ENCODE measurements around the gene SLC37A1.

The SLC37A1 gene

DNA sequence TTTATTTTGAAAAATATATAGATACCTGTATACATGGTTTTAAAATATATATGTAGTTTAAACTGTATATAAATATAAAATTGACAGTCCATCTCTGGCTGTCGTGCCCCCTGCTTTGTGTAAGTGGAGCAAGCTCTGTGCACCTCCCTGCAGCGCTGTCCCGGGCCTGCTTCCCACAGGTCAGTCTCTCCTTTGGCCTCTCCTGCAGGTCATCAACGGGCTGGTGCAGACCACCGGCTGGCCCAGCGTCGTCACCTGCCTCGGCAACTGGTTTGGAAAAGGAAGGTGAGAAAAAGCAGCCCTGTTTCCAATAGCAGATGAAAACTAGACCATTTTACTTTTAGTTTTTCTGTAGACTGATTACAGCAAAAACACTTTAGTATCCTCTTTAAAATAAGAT, 28.5 kb downstream of the SLC37A1 start:
- DNase-seq, result no peak

DNA sequence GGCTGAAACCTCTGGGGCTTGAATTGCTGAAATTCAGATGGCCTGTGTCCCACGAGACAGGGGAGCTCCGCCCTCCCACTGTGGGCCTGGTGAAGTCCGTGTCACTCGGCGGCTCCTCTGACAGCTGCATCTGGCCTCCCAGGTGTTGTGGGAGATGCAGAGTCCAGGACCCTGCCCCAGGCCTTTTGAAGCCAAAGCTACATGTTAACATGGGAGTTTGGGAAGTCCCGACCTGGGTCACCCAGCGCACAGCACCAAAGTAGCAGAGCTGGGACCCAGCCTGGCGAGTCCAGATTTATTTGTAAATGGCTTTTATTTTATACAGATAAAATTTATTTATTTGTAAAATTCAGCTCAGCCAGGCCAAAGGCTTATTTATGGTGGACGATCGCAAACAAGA, 28.9 kb downstream of the SLC37A1 start:
- DNase-seq, result no peak

DNA sequence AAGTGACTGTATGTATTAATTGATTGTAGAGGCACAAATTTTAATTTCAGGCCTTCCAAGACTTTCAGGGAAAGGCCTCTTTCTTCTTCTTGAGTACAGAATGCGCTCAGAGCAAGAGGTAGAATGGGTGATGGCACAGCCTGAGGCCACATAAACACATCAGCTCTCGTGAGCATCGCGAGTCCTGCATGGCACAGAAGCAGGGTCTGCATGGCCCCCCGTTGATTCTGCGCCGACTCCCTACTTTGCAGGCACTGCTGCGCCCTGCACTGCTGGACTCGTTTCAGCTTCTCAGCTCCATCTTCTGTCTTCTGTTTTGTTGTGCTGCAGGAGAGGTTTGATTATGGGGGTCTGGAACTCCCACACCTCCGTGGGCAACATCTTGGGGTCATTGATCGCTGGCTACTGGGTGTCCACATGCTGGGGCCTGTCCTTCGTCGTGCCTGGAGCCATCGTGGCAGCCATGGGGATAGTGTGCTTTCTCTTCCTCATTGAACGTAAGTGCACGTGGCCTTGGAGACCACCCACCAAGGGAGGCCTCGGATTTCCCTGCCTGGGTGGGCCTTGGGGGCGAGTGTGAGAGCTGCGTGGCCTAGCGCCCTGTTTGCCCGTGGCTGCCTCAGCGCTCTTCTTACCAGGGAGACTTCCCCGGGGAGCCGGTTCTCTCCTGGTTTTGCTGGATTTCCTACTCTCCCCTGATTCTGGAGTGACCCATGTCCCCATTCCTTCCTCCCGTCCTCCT, 29.6 kb downstream of the SLC37A1 start:
- DNase-seq, result no peak

DNA sequence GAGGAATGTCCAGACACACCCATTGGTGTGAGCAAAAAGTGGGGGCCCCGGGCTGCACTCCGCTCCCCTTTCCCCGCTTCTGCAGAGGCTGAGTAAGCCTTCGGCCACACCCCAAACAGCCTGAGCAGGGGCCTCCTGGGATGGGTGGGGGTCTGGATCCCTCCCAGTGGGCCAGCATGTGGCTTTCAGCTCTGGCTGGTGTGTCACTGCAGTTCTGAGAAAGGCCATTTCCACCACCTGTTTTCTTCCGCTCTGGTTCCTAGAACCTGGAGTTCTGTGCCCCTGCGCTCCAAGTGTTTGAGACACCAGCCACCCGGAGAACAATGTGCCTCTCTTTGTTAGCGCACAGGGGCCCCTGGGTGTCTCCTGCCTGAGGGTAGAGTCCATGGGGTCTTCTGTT, 30.9 kb downstream of the SLC37A1 start:
- no peak for DNase-seq

DNA sequence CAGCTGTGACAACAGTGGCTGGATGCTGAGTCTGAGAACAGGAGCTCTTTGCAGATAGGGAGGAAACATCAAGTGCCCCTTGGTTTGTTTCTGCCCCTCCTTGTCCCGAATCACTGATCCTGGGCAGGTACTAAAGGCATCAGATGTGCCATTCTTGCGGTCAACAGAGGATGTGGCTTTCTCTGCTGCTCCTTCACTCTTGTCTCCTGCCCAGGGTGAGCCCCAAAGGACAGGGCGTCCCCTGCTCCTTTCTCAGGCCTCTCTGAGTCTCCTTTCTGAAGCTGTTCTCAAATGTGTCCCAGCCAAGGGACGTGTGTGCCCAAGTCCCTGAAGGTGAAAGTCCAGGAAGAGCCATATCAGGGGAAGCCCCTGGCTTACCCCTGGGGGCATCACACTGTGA, 31.7 kb downstream of the SLC37A1 start:
- no peak for DNase-seq

DNA sequence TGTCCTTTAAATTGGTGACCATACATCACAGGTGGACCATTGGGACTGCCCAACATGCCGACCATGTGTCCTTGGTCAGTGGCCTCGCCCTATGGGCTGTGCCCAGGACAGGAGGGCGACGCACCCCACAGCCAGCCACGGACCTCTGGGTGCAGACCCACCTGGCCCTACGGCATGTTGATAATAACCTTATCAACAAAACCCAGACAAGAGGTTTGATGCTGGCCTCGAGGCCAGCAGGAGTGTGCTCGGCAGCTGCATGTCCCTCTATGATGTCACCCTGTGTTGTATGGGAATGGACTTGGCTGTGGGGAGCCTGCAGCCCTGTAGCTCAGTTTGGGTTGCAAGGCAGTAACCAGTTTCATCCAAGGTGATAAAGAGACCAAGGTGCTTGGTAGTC, 32.1 kb downstream of the SLC37A1 start:
- no peak for DNase-seq

DNA sequence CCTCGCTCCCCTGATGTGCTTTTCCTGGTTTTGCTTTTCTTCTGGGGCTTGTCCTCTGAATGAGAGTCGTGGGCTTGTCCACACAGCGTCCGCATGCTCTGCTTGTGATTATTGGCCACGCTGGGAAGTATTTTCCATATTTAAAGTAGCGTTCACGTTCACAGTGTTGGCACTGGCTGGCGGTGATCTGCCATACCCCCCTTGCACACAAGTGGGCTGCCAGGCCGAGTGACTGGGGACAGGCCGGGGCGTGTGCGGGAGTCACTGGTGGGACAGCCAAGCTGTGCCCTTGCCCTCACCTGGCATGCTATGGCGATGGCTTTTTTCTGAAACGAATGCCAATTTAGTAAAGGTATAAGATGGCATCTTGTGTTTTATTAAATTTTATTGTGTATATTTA, 32.8 kb downstream of the SLC37A1 start:
- no peak for DNase-seq

DNA sequence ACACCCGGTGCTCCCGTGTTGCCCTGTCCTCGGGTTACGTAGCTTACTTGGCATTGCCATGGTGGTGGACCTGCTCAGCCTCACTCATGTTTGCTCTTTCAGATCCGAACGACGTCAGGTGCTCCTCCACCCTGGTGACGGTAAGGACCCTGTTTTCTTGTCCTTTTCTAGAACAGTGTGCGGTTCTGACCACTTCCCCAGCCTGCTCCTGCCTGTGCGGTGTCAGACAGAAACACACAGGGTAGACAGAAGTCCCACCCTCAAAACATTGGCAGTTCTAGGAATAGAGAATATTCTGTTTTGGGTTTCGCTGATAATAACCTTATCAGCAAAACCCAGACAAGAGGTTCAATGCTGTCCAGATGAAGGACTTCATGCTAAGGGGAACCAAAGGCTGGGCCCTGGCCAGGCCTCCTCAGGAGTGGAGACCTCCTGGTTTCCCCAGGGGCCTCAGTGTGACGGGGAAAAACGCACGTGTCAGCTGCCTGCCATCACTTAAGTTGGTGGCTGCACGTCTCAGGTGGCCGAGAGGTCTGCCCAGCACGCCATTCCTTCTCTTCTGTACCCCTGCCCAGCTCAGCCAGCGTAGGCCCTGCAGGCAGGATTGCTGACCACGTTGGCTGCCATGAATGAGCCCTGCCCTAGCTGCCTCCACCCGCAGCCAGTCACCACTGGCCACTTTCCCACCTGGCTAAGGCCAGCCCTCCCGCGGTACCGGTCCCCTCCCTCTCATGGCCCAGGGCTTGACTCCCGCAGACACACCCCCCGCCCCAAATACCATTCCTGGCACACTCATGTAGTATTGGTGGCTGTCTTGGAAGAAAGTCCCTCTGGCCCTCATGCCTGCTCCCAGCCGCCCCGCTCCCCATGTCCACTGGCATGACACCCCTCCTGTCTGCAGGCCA, 33.6 kb downstream of the SLC37A1 start:
- DNase-seq, result no peak

DNA sequence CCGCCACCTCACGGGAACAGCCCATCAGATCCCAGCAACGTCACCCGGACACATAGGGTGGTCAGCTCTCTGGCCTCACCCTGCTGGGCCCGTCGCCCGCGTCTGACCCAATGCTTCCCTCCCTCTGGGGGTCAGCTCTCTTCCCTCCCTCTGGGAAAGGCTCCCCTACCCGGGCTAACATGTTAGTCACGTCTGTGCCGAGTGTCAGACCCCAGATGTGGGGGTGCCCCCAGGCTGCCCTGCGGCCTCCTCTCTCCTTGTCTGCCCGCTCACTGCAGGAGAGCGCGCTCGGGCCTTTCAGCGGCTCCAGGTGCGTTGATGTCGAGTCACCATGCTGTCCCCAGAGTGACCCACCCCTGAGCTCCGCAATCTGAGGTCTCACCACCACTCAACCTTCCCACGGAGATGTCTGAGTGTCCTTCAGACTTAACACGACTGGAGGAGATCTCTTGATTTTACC, 34.3 kb downstream of the SLC37A1 start:
- no peak for DNase-seq

DNA sequence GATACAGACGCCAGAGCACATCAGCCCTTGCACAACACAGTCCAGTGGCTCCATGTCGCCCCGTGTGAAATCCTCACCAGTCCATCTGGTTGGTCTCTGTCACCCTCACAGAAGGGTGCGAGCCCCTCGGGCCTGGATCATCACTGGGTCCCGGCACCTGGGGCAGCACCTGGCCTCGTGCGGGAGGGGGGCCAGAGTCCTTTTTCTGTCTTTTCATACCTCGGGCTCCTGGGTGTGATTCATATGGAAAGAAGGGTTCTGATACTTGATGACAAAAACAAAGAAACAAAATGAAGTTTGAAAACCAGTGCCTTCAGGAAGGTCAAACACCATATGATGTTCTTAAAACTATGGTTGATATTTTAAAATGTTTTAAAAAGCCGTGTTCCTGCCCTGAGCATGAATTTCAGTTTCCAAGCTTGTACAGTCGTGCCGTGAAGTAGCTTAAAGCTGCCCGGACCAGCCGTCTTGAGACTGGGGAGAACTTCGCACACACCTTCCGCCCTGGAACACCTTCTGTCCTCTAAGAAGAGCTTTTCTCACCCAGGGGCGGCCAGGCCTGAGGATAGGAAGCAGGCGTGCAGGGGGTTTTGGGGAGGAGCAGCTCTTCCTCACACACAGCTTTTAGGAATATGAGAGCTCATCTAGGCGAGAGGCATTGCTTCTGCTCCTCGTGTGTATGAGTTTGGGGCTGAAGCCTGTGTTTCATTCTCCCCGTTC, 35.2 kb downstream of the SLC37A1 start:
- DNase-seq, result no peak

DNA sequence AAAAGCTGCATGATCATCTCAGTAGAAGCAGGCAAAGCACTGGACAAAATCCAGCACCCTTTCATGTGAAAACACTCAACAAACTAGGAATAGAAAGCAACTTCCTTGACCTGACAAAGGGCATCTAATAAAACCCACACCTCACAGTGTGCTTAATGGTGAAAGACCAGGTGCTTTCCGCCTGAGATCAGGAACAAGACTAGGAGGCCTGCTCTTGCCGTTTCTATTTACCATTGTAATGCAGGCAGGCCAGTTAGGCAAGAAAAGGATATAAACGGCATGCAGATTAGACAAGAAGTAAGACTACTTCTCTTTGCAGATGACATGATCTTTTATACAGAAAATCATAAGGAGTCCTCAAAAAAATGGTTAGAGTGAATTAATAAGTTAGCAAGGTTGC, 37.2 kb downstream of the SLC37A1 start:
- DNase-seq, result no peak

DNA sequence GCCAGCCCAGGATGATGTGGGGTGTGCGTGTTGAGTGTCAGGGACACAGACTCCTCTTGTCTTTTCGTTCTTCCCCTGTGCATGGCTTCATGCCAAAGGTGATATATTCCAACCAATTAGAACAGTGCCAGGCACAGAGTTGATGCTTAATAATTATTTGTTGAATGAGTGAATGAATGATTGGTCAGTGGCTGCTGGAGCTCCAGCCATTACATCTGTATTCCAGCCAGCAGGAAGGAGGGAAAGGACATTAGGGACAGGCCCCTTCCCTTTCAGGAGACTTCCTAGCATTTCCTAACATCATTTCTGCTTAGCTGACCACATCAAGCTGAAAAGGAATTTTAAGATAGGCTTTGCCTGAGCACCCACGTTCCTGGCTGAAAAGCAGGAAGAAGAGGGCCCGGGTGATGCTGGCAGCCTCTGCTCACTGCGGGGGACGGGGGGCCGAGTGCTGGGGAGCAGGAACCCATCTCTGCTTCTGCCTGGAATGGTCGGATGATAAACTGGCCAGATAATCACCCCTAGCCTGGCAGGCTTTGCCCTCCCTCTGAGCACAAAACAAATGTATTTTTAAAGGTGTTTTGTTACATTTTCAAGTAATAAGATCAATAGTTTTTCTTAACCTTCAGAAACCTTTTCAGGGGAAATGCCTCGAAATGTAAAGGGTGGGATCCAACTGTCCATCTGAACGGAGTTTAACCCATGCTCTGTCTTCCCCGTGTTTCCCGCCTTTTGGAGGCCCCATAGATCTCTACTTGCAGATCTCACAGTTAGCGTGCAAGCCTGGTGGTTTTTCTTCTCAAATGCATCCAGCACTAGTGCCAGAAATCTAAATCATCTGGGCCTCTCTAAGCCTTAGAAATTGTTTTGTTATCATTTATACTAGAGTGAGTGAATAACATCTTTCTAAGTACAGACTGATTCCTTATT, 39.0 kb downstream of the SLC37A1 start:
- DNase-seq, result no peak

DNA sequence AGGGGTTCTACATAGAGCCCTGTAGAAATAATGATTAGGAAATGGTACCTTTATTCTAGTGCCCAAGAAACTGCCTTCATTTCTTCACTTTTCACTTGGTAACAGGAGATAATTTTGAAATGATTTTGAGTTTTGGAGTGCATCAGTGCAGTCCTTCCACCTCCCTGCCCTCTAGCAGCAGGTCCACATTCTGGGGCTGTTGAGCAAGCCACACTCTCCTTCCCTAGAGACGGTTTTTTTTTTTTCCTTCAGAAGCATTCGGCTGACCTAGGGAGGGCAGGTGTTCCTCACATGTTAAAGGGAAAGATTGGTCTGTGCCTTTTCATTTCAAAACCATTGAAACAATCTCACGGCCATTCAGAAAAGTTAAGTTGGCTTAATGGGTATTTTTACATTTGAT, 39.8 kb downstream of the SLC37A1 start:
- no peak for DNase-seq

DNA sequence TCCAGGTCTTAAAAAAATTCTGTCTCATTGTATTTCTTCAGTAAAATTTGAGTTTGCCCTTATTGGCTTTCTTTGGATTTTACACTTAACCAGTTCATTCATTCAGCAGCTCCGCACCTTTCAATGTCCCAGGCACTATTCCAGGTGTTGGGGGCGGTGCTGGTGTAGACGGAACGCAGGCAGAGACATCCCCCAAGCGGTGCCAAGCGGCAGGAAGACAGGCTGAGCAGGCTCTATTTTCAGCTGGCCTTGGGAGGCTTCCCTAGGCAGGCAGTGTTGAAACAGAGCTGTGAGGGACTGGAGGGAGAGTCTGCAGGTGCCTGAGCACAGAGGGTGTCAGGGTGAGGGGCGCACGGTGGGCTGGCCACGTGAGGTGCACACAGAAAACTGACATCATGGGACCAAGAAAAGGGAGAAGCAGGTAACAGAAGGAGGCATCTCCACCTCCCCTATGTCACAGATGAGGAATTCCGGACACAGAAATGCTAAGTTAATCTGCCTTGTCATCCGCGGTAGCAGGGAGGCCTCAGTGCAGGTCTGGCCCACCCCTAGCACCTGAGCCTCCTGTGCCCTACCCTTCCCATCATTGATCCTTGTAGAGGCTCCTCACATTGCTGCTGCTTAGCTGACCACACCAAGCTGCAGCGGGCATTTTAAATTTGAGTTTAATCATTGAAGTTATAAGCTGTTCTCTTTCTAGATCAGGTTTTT, 40.8 kb downstream of the SLC37A1 start:
- no peak for DNase-seq

DNA sequence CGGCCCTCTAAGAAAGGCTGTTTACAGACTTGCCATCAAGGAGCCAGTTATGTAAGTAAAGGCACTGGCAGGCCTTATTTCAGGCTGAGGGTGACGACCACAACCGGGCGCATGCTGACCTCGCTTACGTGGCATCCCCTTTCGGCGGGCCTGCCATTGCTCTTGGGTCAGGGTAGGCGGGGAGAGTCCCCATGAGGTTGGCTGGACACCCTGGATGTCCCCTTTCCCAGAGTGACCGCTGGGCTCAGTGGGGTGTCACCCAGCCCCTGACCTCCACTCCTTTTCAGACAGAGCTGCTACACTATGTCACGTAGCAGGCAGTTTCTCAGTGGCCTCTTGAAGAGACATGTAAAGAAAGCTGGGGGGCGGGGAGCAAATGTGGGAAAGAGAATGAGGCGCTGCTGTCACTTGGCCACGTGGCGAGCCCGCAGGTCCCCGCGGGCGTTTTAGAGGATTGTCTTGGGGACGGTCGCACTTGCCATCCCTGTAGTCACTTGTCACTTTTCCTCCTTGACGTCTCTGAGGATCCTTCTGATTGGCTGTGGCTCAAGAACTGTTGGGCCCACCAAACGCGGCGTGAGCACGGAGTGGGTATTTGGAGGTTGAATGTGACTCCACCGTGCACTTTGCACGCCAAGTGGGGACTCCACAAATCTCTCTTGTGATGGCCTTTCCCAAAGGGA, 42.2 kb downstream of the SLC37A1 start:
- DNase-seq, result no peak

DNA sequence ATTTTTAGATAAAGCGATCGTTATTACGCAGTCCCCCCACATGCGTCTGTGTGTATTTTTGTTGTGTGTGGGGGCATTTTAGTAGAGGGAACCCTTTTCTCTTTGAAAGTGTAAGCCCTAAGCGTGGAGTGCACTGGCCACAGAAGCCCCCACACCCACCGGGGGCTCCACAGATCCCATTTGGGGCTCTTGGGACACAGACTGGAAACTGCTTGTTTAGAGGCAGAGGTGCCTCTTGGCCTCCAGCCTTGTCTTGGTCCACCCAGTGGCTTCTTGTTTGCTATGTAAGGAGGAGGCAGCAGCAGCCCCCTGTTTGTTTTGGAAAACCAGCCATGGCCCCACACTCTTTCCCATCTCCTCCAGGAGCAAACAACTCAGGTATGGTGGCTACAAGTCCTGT, 42.8 kb downstream of the SLC37A1 start:
- DNase-seq, result no peak

DNA sequence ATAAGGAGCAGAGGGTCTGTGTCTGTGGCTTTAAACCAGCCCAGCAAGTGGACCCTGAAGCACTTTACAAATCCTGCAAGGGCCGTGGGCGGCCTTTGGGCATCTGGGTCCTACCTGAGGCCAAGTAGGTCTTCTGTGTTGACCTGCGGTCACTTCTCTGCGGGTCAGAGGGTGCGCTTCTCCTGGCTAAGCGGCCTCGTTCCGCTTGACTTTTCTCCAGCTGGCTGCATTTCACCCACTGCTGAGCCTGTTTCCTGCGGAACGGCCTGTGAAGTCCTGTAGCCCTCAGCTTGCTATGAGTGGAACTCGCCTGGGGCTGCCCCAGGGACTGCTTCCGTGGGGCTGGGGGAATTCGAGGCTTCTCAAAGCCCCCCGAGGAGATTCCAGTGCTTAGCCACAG, 43.3 kb downstream of the SLC37A1 start:
- no peak for DNase-seq

DNA sequence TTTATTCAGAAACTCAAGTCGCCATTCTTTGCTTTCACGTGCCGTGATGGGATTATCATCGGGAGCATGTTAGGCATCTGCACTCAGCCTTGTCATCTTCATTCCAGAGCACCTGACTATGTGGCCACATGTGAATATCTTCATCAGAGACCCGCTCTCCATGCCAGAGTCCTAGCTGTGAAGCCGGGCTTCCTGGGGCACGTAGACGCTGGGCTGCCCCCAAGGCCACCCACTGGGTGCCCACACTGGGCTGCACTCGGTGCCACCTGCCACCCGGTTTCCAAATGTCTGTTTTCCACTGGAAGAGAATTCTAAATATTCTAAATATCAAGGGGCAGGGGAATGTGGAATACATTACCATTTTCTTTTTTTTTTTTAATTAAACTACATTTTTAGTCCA, 43.8 kb downstream of the SLC37A1 start:
- DNase-seq, result no peak

DNA sequence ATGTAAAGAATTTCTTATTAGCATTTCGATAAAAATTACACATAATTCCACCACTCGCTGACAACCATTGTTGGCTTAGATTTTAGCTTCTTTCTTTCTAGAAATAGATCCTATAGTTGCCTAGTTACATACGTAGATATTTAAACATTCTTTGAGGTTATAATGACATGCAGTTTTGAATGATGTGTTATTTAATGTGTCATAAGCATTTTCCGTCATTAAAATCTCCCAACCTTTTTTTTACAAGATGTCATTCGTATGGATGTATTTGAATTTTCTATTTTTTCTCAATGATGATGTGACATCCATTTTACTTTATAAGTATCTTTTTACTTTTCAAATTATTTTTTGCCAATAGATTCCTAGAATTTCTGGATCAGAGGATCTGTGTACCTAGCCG, 44.7 kb downstream of the SLC37A1 start:
- no peak for DNase-seq

DNA sequence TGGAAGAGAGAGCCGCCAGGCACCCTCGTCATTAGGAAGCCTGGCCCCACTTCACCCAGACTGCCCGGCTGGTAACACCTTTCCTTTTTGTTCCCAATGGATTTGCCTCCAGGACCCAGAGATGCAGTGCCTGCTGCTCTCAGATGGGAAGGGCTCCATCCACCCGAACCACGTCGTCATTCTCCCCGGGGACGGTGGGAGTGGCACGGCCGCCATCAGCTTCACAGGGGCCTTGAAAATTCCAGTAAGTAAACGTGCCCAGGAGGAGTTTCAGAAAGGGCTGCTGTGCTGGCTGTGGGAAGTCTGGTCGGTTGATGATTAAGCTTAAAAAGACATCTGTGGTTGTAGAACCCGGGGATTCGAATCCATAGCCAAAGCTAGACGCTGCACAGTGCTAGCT, 45.2 kb downstream of the SLC37A1 start:
- no peak for DNase-seq

All from amygdala (tissue), 56 donors.